ENCODE measurements around the gene RGS14.

Gene RGS14

DNA sequence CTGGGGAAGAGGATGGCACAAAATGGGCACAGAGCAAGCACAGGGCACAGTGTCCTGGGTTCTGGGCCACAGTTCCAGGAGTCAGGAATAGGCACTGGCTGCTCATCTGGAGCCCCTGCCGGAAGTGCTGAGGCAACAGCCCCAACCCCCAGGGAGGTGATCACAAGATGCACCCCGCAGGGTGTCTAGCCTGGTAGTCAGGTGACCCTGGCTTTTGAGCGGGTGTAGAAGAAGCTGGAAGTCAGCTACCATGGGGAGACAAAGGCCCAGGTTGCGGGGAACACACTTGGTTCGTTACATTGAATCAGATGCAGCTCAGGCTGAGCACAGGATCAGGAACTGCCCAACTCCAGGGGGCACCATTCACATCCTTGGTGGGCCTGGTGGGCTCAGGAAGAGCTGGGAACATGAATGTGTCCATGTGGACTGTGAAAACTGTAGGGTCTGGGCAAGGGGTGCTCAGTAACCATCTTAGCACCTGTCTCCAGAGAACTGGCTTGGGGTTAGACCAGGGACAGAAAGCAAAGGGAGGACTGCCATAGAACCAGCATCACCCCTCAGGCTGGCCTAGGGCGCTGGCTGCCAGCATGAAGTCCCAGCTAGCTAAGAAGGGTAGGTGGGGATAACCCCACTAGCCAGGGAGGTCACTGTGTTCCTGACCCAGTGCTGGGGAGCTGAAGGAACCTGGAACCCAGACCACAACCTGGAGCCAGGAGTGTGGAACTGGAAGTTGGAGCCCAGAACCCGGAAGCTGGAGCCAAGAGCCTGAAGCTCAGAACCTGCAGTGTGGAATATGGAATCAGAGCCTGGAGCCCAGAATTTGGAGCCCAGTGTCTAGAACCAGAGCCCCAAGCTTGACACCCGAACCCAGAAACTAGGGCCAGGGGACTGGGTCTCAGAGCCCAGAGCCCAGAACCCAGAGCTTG is 20.4 kb downstream of the RGS14 start:
- TF ChIP-seq, protein P1, sequence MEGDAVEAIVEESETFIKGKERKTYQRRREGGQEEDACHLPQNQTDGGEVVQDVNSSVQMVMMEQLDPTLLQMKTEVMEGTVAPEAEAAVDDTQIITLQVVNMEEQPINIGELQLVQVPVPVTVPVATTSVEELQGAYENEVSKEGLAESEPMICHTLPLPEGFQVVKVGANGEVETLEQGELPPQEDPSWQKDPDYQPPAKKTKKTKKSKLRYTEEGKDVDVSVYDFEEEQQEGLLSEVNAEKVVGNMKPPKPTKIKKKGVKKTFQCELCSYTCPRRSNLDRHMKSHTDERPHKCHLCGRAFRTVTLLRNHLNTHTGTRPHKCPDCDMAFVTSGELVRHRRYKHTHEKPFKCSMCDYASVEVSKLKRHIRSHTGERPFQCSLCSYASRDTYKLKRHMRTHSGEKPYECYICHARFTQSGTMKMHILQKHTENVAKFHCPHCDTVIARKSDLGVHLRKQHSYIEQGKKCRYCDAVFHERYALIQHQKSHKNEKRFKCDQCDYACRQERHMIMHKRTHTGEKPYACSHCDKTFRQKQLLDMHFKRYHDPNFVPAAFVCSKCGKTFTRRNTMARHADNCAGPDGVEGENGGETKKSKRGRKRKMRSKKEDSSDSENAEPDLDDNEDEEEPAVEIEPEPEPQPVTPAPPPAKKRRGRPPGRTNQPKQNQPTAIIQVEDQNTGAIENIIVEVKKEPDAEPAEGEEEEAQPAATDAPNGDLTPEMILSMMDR (IDR thresholded peaks at IDR 0.05; ENCODE audit: borderline replicate concordance, insufficient read depth, low read depth, low read length), result no peak
- H3K4me3 ChIP-seq (ENCODE audit: low read depth, low read length), result no peak overlapping the region

DNA sequence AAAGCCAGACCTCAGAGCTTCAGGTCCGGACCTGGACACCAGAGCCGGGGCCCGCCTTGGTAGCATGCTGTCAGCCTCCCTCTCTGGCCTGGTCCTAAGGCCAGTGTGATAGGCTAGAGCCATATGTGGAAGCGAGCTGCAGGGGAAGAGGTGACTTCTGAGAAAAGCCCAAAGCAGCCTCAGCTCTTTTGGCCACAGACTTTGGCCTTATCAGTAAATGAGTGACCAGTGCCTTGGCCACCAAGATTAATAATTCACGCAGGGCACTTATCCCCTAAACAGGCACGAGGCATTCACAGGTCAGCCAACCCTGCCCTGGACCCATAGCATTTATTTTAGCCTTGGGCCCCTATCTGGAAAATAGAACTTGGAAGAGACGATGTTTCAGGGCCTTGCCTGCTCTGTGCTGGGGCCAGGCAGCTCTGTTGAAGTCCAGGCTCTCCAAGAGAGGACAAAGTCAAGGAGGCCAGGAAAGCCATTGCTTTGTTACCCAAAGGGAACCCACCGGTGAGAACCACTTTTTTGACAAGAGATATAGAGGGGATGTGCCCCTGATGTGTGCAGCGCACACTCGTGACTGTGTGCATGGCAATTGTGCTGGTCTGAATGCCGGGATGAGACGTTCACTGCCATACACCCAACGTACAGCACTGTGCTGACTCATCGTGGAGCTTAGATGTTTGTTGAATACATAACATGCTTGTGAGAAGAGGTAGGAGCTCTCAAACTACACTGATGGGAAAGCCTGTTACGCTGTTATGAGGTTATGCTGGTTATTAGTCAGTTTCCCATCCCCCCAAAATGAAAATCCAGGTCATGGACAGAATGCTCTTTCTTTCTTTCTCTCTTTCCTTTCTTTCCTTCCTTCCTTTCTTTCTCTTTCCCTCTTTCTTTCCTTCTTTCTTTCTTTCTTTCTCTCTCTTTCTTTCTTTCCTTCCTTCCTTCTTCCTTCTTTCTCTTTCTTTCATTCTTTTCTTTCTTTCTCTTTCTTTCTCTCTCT is 21.5 kb downstream of the RGS14 start:
- TF ChIP-seq, protein P1 (IDR thresholded peaks at IDR 0.05; ENCODE audit: borderline replicate concordance, insufficient read depth, low read depth, low read length), result no peak
- no peak overlapping the region for H3K4me3 ChIP-seq (ENCODE audit: low read depth, low read length)

DNA sequence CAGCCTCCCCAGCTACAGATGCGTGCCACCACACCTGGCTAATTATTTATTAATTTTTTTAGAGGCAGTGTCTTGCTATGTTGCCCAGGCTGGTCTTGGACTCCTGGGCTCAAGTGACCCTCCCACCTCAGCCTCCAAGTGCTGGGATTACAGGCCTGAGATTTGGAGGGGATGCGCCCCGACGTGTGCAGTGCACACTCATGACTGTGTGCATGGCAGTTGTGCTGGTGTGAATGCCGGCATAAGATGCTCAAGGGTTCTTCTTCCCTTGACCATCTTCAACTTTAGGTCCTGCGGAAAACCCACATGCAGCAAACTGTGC is 23.0 kb downstream of the RGS14 start:
- TF ChIP-seq, protein P1 (IDR thresholded peaks at IDR 0.05; ENCODE audit: borderline replicate concordance, insufficient read depth, low read depth, low read length), result no peak
- H3K4me3 ChIP-seq (ENCODE audit: low read depth, low read length), result no peak overlapping the region

DNA sequence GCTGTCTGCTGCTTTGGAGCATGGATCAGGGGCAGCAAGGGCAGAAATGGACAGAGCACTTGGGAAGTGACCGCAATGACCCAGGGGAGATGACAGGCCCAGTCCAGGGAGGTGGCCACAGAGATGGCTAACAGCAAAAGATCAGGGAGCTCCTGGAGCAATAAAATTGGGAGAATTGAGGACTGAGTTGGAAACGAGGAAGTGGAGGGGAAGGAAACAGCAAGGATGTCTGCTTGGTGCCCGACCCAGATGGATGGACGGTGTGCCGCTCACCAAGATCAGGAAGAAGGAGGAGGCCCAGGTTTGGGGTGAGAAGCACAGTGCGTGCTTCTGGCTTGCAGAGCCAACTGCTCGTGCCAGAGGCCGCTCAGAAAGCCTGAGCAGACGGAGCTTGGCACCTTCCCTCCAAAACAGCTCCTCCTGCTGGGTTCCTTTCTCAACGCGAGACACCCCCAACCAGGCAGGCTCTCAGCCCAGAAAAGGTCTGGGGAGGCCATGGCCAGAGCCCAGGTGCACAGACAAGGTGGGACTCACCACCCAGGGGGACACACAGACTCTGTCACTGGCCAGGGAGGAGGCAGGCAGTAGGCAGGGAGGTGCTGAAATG is 24.8 kb downstream of the RGS14 start:
- TF ChIP-seq, protein P1 (IDR thresholded peaks at IDR 0.05; ENCODE audit: borderline replicate concordance, insufficient read depth, low read depth, low read length), result no peak; the same call in 1 of the 2 replicates

DNA sequence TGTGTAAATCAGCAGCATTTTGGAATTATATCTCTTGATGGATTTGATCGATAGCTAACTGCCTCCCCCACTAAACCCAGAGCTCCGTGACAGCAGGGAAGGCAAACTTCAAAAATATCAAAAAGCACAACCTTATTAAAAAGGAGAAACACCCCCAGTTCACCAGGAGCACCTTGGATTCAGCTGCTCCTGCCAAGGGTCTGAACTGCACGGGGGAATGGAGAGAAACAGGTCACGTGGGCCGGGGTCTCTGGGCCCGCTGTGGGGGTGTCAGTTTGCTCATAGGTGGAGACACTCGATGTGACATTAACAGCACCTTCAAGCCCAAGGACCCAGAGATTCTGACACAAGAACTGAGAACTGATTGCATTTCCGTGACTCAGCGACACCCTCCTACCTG is 25.5 kb downstream of the RGS14 start:
- no peak overlapping the region for H3K4me3 ChIP-seq (ENCODE audit: low read depth, low read length)
- TF ChIP-seq, protein P1 (IDR thresholded peaks at IDR 0.05; ENCODE audit: borderline replicate concordance, insufficient read depth, low read depth, low read length), result no peak

More for the DNA sequence above, 24.8 kb downstream of the RGS14 start:
- H3K4me3 ChIP-seq (ENCODE audit: low read depth, low read length), result no peak overlapping the region

DNA sequence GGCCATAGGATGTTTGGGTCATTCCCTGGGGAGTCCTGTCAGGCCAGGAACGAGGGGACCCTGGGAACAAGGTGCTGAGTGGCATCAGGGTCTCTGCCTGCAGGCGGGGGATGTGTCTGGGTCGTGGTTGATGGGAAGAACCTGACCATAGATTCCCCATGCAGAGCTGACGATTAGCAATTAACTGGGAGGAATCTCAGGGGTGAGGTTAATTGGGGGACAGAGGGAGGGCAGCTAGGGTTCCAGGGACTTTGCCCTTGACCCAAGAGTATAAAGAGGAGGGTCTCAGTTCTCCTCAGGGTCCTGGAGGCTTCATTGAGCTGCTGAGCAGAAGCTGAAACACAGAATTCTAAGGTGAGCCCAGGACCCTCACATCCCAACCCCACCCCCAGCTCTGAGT is 26.4 kb downstream of the RGS14 start, which contains the start of gene SLC34A1:
Gene SLC34A1, plus strand, starts transcription at position 301 of the 400 bp plus-strand sequence. CDS start 1,308 bp downstream, outside the sequence.
- no peak within 1 kb of the TSS for H3K4me3 ChIP-seq (ENCODE audit: low read depth, low read length)

More for the DNA sequence above, 26.4 kb downstream of the RGS14 start, which contains the start of gene SLC34A1:
- TF ChIP-seq, protein P1 (IDR thresholded peaks at IDR 0.05; ENCODE audit: borderline replicate concordance, insufficient read depth, low read depth, low read length), result no peak

All from GM12875 (cell line).